Loucy (cell line): Measurements from ENCODE around the gene SP8.

Experiments
- EZH2phosphoT487 ChIP-seq: fragments of 200-600 bp; IDR thresholded peaks from 2 replicates; pipeline ENCODE4 v1.6.1; 2018; ENCODE audit warnings: antibody characterized with exemption, mild to moderate bottlenecking, moderate library complexity, borderline replicate concordance
- TF ChIP-seq, protein P1 (sequence below): fragments of 200-600 bp; sonication (generic); conservative IDR thresholded peaks from 2 replicates; pipeline ENCODE4 v1.5.1; 2014; ENCODE audit warnings: mild to moderate bottlenecking, antibody characterized with exemption, low read length

DNA sequence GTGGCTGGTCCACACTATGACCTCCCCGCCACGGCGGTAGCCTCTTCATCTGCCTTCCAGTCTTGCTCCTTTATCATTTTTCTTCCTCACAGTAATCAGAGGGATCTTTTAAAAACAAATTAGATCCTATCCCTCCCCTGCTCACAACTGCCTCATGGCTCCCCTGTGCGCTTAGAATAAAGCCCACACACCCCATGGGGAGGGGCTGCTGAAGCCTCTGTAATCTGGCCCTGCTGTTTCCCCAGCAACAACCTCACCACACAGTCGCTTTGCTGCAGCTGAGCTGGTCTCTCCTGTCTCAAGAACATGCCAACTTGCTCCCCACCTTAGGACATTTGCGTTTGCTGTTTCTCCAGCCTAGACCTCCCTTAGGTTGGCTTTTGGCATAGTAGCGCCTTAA, 41.0 kb downstream of the SP8 start:
- TF ChIP-seq, protein P1, sequence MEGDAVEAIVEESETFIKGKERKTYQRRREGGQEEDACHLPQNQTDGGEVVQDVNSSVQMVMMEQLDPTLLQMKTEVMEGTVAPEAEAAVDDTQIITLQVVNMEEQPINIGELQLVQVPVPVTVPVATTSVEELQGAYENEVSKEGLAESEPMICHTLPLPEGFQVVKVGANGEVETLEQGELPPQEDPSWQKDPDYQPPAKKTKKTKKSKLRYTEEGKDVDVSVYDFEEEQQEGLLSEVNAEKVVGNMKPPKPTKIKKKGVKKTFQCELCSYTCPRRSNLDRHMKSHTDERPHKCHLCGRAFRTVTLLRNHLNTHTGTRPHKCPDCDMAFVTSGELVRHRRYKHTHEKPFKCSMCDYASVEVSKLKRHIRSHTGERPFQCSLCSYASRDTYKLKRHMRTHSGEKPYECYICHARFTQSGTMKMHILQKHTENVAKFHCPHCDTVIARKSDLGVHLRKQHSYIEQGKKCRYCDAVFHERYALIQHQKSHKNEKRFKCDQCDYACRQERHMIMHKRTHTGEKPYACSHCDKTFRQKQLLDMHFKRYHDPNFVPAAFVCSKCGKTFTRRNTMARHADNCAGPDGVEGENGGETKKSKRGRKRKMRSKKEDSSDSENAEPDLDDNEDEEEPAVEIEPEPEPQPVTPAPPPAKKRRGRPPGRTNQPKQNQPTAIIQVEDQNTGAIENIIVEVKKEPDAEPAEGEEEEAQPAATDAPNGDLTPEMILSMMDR, result no peak
- no peak for TF ChIP-seq EZH2phosphoT487
